Upper lobe of right lung (tissue), 1 donor: ENCODE measurements around the gene GHR. TPM values are rescaled to one million over a fixed set of nuclear protein-coding genes. Genes with fewer than 3 reads are reported as not detected.

Experiments used
- ATAC-seq: fragments of 200-7000 bp; cut with Tn5 transposase; one replicate; pipeline ENCODE4 v1.9.1; 2020; ENCODE audit warnings: mild to moderate bottlenecking, moderate library complexity
- DNase-seq: peaks from one replicate; pipeline ENCODE4 v3.0.0-alpha.2; 2020
- H3K27ac ChIP-seq: fragments of 200-600 bp; one replicate; pipeline ENCODE4 v1.8.0; 2022
- H3K27me3 ChIP-seq: fragments of 200-600 bp; one replicate; pipeline ENCODE4 v1.8.0; 2022; ENCODE audit warnings: mild to moderate bottlenecking
- H3K36me3 ChIP-seq: fragments of 200-600 bp; one replicate; pipeline ENCODE4 v1.8.0; 2022
- H3K4me1 ChIP-seq: fragments of 200-600 bp; one replicate; pipeline ENCODE4 v1.8.0; 2022
- H3K4me3 ChIP-seq: fragments of 200-600 bp; one replicate; pipeline ENCODE4 v1.8.0; 2022; ENCODE audit warnings: mild to moderate bottlenecking
- H3K9me3 ChIP-seq: fragments of 200-600 bp; one replicate; pipeline ENCODE4 v1.8.0; 2022
- intact Hi-C: fragments of 100-400 bp; cut with DNase I; formaldehyde crosslinking; loops from one replicate; pipeline ENCODE4 v1.11.0; 2022
- total RNA-seq: library from RNA; stranded (reverse); fragmentation: NEBNext Ultra II Directional; extraction: Animal tissue kit (Norgen Biotek cat#: 25700); gene quantifications from one replicate; pipeline ENCODE4 v1.2.1, GENCODE V29; 2021
- TF ChIP-seq, protein P1 (sequence below): fragments of 200-600 bp; IDR thresholded peaks from one replicate; pipeline ENCODE4 v1.8.0; 2022; ENCODE audit warnings: antibody characterized with exemption
- donor health status: DM: no; HTN: yes; CAD: no; lungs with severe emphysema.

Gene GHR
- total RNA-seq, 1 donor from 2014 or later: 6.6 TPM

DNA sequence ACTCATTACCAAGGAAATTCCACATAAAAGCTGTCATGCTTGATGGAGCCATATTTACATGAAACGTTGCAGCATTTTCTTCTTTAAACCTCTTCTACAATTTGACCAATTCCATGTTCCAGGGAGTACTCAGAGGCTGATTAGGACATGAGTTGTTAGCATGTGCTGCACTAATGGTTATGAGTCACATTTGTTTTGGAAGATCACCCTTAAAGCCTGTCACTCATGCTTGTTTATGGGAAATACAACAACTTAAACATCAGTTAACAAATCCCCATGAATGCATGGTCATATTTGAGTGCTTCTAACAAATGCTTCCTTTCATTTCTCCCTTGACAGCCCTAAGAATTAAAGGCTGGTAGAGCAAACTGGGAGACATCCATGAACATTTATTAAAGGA lies 156.1 kb downstream of the GHR start:
- H3K27ac ChIP-seq: no peak overlapping the region
- no peaks in the 10 kb centered on the region for H3K27me3 ChIP-seq
- TF ChIP-seq, protein P1, sequence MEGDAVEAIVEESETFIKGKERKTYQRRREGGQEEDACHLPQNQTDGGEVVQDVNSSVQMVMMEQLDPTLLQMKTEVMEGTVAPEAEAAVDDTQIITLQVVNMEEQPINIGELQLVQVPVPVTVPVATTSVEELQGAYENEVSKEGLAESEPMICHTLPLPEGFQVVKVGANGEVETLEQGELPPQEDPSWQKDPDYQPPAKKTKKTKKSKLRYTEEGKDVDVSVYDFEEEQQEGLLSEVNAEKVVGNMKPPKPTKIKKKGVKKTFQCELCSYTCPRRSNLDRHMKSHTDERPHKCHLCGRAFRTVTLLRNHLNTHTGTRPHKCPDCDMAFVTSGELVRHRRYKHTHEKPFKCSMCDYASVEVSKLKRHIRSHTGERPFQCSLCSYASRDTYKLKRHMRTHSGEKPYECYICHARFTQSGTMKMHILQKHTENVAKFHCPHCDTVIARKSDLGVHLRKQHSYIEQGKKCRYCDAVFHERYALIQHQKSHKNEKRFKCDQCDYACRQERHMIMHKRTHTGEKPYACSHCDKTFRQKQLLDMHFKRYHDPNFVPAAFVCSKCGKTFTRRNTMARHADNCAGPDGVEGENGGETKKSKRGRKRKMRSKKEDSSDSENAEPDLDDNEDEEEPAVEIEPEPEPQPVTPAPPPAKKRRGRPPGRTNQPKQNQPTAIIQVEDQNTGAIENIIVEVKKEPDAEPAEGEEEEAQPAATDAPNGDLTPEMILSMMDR: no peak
- ATAC-seq: no peak
- no peaks in the 10 kb centered on the region for H3K36me3 ChIP-seq
- intact Hi-C loops: no loop called here
- H3K4me3 ChIP-seq: no peak overlapping the region
- DNase-seq: no peak
- peaks cover 6% of the 10 kb centered on the region for H3K4me1 ChIP-seq
- no peaks in the 10 kb centered on the region for H3K9me3 ChIP-seq

- no peak overlapping the region for H3K4me3 ChIP-seq
- H3K36me3 ChIP-seq: no peaks in the 10 kb centered on the region
- DNase-seq (no peak), ATAC-seq (peak; percentile 23)
- intact Hi-C loops: loop anchor here (10.0 kb wide), 1 partner anchor 157 kb away; the partner anchor contains the start of gene GHR
- H3K9me3 ChIP-seq: no peaks in the 10 kb centered on the region
- H3K27ac ChIP-seq: no peak overlapping the region
- peaks cover 10% of the 10 kb centered on the region for H3K4me1 ChIP-seq
- H3K27me3 ChIP-seq: no peaks in the 10 kb centered on the region
- TF ChIP-seq, protein P1: no peak
Observed at GRCh38 chr5:42581845-42582244, 158.6 kb downstream of the GHR start.

GRCh38 chr5:42582723-42583122 lies 159.5 kb downstream of the GHR start:
- ATAC-seq (peak; percentile 18), DNase-seq (no peak)
- Histone ChIP-seq H3K4me3 (no peak overlapping the region), H3K27ac (no peak overlapping the region), H3K27me3 (no peaks in the 10 kb centered on the region), H3K4me1 (peaks cover 10% of the 10 kb centered on the region), H3K36me3 (no peaks in the 10 kb centered on the region), H3K9me3 (no peaks in the 10 kb centered on the region)
- TF ChIP-seq, protein P1: no peak
- intact Hi-C loops: loop anchor here (10.0 kb wide), 1 partner anchor 158 kb away; the partner anchor contains the start of gene GHR

DNA sequence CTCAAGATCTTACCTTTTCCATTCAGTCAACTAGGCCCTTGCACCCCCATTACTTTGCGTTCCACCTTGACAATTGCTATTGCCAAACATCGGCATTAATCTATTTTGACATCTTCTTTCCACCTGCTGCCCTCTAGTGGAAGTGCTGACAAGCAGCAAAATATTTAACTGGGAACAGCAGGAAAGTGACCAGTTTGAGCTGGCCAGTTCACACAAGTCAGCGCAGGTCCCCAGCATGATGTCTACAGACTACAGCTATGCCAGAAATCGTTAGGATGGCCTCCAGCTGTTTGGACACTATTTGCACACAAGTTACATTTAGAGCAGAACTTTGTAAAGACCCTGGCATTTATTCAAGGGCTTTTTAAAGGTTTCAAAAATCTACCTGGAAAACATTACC lies 160.1 kb downstream of the GHR start:
- intact Hi-C loops: loop anchor here (10.0 kb wide), 1 partner anchor 159 kb away; the partner anchor contains the start of gene GHR
- H3K9me3 ChIP-seq: no peaks in the 10 kb centered on the region
- no peak for DNase-seq
- ATAC-seq: peak; percentile 88
- no peak overlapping the region for H3K27ac ChIP-seq
- TF ChIP-seq, protein P1: peak; percentile 85
- H3K4me3 ChIP-seq: no peak overlapping the region
- H3K27me3 ChIP-seq: no peaks in the 10 kb centered on the region
- H3K4me1 ChIP-seq: peaks cover 10% of the 10 kb centered on the region
- H3K36me3 ChIP-seq: no peaks in the 10 kb centered on the region

DNA sequence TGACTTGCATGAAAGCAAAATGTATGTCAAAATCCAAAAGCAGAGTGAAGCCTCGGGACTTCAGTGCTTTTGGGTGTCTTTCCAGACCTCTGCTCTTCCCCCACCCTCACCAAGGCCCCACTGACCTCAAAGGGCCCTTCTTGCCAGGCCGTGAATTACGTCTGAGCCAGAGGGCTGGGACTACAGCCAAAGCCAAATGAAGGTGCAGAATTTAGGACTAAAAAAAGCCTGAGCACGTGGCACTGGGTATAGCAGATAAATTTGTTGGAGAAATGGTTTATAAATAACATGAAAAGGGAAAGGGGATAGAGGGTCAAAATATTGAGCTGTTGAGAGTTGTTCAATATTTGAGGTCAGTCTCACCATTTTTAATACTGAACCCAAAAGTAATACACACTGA lies 163.4 kb downstream of the GHR start:
- Histone ChIP-seq H3K27me3 (no peaks in the 10 kb centered on the region), H3K9me3 (no peaks in the 10 kb centered on the region), H3K27ac (no peak overlapping the region), H3K4me3 (no peak overlapping the region), H3K4me1 (peaks cover 23% of the 10 kb centered on the region), H3K36me3 (no peaks in the 10 kb centered on the region)
- TF ChIP-seq, protein P1: no peak
- intact Hi-C loops: loop anchor here (10.0 kb wide), 1 partner anchor 162 kb away; the partner anchor contains the start of gene GHR
- peak; percentile 14 for ATAC-seq
- no peak for DNase-seq
